ENCODE results near the gene CRYBG3.

DNA sequence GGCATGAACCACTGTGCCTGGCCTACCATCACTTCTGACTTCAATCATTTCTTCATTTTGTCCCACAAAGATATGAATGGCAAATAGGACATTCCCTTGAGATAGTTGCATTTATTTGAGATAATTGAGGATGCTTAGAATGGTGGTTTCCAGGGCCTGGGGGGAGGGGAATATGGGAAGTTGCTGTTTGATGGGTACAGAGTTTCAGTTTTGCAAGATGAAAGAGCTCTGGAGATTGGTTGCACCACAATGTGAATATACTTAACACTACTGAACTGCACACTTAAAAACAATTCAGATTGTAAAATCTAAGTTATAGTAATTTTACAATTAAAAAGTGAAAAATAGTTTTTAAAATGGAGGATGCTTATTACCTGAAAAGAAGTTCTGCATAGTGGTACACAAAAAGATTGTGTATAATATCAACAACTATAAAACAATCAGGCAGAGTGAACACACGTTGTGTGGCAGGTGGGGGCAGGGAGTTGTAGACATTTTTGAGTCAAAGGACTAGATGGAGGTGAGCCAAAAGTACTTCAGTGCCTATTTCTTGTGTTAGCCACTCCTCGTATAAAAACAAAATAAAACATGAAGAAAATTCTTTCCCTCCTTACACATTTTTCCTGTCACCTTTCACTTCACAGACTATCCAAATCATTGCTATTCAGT lies 168.9 kb downstream of the CRYBG3 start:
- TF ChIP-seq POLR2A (IDR thresholded peaks at IDR 0.05; ENCODE audit: low read depth) (no peak), CTCF (IDR thresholded peaks at IDR 0.05) (no peak), POLR2AphosphoS5 (IDR thresholded peaks at IDR 0.05) (no peak), EP300 (IDR thresholded peaks at IDR 0.05) (no peak)
